HL-60 (cell line): Measurements from ENCODE around the gene RBFOX1.
"Not testable (repeated sequence)": the region's sequence is repeated elsewhere in the genome, so short reads cannot be mapped to it uniquely, and the experiment has no call there.

Source experiments
- DNase-seq, 2 experiments: peaks; one replicate each; pipeline ENCODE4 v3.0.0-alpha.2; 2010 to 2020; ENCODE audit warnings: low read depth in 1 of 2, low spot score in 1 of 2
- H3K27ac ChIP-seq: fragments of 250-450 bp; sonication (Bioruptor Pico); replicated peaks from 2 replicates; pipeline ENCODE4 v1.5.1; 2020; ENCODE audit warnings: mild to moderate bottlenecking, moderate library complexity
- H3K27me3 ChIP-seq: fragments of 250-450 bp; sonication (Bioruptor Pico); 2 replicates; pipeline ENCODE4 v1.5.1; 2021; ENCODE audit warnings: mild to moderate bottlenecking, moderate library complexity; ENCODE audit not compliant: insufficient read depth, poor library complexity, severe bottlenecking
- H3K4me3 ChIP-seq: replicated peaks from 2 replicates; pipeline ENCODE4 v1.5.1; 2011; ENCODE audit warnings: mild to moderate bottlenecking, control low read depth, low read length; ENCODE audit not compliant: insufficient read depth
- CTCF ChIP-seq: IDR thresholded peaks from one replicate; pipeline ENCODE4 v1.5.1; 2011; ENCODE audit warnings: low read length, control low read depth, inconsistent platforms; ENCODE audit not compliant: insufficient read depth
- GABPA ChIP-seq: IDR thresholded peaks from 2 replicates; pipeline ENCODE4 v1.6.1; 2012; ENCODE audit warnings: low read depth
- POLR2AphosphoS5 ChIP-seq: IDR thresholded peaks from 2 replicates; pipeline ENCODE4 v1.6.1; 2012; ENCODE audit warnings: low read depth
- REST ChIP-seq: IDR thresholded peaks from 2 replicates; pipeline ENCODE4 v1.6.1; 2012; ENCODE audit warnings: low read depth; ENCODE audit not compliant: insufficient replicate concordance
- SPI1 ChIP-seq: IDR thresholded peaks from 2 replicates; pipeline ENCODE4 v1.6.1; 2012; ENCODE audit warnings: low read depth, mild to moderate bottlenecking, borderline replicate concordance

The RBFOX1 gene

GRCh38 chr16:7493133-7493532 is 160.5 kb downstream of the RBFOX1 start:
- H3K4me3 ChIP-seq: no peak overlapping the region
- TF ChIP-seq SPI1: no peak
- TF ChIP-seq REST: no peak
- TF ChIP-seq GABPA: no peak
- no peak for DNase-seq
- no peak overlapping the region for H3K27ac ChIP-seq
- no peaks in the 10 kb centered on the region for H3K27me3 ChIP-seq

GRCh38 chr16:7497691-7498090 is 165.0 kb downstream of the RBFOX1 start:
- H3K27me3 ChIP-seq: no peaks in the 10 kb centered on the region
- H3K4me3 ChIP-seq: no peak overlapping the region
- no peak overlapping the region for H3K27ac ChIP-seq
- DNase-seq: no peak
- TF ChIP-seq POLR2AphosphoS5: no peak

GRCh38 chr16:7501868-7502267 is 169.2 kb downstream of the RBFOX1 start:
- no peak overlapping the region for H3K4me3 ChIP-seq
- TF ChIP-seq POLR2AphosphoS5 (no peak), CTCF (no peak), GABPA (no peak), SPI1 (no peak), REST (no peak)
- no peak for DNase-seq
- no peaks in the 10 kb centered on the region for H3K27me3 ChIP-seq
- H3K27ac ChIP-seq: no peak overlapping the region

- H3K27me3 ChIP-seq, H3K4me3 ChIP-seq, H3K27ac ChIP-seq, DNase-seq: not testable (repeated sequence)
Observed at GRCh38 chr16:7502591-7503157, 170.0 kb downstream of the RBFOX1 start.

- H3K27me3 ChIP-seq: no peaks in the 10 kb centered on the region
- H3K4me3 ChIP-seq: no peak overlapping the region
- H3K27ac ChIP-seq: no peak overlapping the region
- TF ChIP-seq REST (no peak), POLR2AphosphoS5 (no peak), SPI1 (no peak), GABPA (no peak), CTCF (no peak)
- no peak for DNase-seq
Observed at GRCh38 chr16:7503666-7504065, 171.0 kb downstream of the RBFOX1 start.
